HG02938 (cell line): ENCODE data around the gene MYO1D.

ENCODE experiments used
- ATAC-seq: cut with Tn5 transposase; IDR thresholded peaks from one replicate; pipeline ENCODE4 v1.9.1; 2021; ENCODE audit warnings: mild to moderate bottlenecking, moderate library complexity; ENCODE audit not compliant: unreplicated experiment

MYO1D gene

DNA sequence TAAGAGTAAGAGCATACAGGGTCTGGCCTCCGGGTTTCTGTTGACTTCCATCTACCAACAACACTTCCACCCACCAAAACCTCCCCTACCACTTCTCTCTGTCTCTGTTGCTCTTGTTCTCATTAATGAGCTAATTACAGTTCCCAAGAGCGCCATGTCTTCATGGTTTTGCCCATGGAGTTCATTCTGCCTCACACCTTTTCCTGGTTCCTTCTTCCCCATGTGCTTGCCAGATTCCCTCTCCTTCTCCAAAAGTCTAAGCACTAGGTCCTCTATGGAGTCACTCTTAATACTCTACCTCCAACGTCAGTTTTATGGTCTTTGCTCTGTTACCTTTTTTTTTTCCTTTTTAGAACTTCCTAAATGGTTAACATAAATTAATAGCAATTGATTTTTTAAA is 92.8 kb downstream of the MYO1D start:
- ATAC-seq = no peak

DNA sequence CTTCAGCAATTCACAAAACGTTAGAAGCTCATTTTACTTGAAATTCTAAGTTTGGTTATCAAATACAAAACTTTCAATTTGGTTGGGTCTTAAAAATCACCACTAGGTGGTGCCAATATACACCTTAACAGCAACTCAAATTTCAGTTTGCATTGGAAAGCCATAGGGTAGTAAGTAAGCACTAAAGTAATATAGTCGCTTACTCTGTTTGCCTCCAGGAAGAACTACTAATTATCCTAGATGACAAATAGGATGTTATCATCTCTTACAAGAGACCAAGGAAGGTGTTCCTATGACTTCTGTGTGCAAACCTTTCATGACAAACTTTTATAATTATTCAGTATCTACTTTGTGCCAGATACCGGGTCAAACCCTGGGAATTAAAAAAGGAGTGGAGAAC is 93.3 kb downstream of the MYO1D start:
- ATAC-seq = no peak

DNA sequence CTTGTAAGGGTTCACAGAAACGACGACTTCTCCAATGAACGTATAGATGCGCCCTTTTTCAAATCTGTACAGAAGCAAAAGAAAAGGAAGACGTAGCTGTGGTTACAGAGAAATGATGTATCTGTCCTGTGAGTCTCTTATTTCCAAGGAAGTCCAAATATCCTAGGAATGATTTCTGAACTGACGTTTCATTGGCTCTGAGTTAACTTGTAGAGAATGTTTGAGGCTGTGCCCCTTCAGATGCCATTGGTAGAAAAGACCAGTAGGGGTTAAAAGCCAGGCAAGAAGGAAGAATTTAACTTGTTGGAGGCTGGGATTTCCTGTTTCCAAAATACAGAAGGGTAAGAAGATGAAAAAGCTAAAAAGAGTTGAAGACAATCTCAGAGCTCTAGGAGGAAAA is 96.2 kb downstream of the MYO1D start:
- no peak for ATAC-seq

DNA sequence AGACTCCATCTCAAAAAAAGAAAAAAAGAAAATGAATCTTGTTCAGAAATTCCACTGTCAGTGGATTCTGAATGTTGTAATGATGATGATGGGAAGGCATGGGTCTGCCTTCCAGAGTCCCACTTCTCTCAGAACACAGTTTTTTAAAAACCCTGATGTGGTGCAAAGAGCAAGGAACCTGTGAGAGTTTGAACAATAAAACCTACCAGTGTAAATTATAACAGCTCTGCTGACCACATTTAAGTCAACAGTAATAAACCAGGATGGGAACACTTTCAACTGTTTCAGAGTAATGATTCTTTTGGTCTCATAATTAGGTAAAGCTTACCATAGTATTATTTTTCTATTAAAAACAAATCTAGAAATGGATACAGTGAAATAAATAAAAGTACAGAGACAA is 99.0 kb downstream of the MYO1D start:
- ATAC-seq = no peak

DNA sequence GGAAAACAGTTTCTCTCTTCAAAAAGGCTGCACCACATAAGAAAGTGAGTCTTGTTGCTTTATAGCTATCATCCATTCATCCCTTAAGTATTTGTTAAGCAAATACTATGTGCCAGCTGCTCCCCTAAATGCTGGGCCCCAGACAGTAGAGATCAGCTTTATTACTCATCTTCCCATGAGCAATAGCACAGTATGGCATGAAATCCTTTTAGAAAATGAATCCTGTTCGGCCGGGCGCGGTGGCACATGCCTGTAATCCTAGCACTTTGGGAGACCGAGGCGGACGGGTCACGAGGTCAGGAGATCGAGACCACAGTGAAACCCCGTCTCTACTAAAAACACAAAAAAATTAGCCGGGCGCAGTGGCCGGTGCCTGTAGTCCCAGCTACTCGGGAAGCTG is 99.5 kb downstream of the MYO1D start:
- ATAC-seq = no peak

DNA sequence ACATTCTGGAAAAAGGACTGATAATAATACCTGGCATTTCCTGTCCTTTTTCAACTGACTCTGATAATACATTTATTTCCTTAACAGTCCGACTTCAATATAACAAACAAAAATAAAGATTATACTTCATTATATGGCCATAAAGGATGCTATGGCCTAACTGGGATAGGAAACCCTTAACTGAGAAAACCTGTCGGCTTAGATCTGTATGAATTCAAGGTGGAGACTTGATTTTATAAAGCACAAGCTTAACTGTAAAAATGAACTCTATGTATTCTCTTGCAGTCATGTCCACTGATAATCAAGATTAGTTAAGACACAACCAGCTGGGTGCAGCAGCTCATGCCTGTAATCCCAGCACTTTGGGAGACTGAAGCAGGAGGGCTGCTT is 102.2 kb downstream of the MYO1D start:
- no peak for ATAC-seq

DNA sequence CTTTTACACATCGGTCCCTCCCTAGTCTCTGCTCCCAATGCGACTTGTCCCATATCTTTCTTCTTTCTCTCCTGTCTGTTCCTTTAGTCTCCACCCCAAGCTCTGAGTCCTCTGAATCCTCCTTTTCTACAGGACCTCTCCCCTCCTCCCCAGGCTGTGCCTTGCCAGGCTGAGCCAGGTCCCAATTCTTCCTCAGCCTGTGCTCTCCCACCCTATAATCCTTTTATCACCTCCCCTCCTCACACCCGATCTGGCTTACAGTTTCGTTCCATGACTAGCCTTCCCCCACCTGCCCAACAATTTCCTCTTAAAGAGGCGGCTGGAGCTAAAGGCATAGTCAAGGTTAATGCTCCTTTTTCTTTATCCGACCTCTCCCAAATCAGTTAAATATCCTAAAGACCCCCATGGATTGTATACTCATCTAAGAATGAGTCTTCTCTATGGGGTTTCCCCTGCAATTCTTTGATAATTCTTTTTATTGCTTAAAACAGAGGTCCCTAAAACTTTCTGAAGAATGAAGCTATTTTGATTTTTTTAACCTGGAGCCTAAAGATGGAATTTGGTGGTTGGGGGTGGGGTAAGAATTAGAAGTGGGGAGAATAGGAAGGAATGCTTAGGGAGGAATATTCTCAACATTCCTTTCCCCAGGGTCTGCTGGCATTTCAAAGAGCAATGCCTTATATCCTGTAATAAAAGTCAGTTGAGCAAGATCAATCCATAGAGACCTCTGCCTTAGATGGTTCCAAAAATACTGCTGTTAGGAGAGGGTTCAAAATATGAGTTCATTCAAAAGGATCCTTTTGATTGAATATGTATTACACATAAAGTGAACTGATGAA is 102.8 kb downstream of the MYO1D start:
- no peak for ATAC-seq

DNA sequence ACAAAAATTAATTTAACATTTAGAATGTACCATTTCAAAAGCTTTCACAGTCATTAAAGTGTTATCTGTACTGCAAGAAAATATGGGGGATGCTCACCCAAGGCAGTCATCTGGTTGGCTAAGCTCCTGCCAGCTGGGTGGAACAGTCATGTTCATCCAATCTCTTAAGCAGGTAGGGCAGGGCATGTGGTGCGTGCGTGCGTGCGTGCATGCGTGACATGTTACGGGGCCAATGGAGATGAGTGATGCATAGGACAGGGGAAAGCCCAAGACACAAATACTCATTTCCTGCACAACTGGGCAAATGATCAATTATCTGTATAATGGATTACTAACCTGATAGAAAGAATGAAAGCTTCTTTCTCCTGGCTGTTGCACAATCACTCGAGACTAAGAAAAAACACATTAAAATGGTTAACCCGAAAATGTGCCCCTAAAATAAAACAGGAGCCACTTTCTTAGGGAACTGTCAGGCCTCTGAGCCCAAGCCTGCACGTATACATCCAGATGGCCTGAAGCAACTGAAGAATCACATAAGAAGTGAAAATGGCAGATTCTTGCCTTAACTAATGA is 104.4 kb downstream of the MYO1D start:
- ATAC-seq = no peak

DNA sequence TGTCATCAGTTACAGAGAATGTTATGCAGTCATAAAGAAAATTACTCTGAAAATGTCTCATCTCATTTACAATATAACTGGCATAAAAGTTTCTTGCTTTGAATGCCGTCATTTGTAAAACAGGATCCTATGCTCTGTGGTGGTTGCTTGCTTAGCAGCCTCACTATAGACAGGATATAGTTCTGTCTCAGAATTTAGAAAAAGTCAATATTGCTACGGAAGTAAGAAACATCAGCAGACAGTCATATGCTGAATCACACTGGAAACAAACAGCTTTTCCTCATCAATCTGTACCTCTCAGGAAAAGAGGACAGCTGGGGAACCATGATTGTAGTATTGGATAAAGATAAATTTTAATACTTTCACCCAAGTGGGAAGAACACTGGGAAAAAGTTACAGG is 105.5 kb downstream of the MYO1D start:
- ATAC-seq = no peak

DNA sequence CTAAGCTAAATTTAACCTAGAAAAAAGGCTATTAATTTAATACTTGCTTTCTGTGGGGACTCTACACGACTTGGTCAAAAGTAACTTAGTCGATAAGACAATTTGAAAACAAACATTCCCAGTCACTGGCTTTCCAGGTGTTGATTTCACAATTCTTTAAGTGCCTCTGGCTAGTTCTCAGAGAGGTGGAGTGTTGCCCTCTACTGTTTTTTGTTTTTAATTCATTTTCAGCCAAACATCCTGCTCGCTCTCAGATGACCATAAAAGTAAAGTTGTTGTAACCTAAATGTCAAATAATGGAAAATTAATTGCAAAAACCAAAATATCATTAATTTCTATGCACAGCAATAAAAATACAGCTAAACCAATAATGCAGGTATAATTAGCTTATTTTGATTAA is 107.1 kb downstream of the MYO1D start:
- no peak for ATAC-seq

DNA sequence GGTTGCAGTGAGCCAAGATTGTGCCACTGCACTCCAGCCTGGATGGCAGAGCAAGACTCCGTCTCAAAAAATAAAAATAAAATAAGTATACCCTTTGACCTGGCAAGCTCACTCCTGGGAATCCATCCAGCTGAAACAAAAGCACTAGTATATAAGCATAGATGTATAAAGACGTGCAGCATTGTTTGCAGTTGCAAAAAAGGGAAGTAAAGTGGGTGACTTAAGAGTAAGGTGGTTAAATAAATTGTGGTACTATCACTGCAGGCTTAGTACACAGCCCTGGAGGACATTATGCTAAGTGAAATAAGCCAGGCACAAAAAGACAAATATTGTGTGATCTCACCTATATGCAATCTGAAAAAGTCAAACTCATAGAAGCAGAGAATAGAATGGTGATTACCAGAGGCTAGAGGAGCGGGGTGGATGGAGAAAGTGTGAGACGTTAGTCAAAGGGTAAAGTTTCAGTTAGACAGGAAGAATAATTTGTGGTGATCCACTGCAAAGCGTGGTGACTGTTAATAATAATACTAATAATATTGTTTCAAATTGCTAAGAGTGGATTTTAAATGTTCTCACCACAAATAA is 113.0 kb downstream of the MYO1D start:
- no peak for ATAC-seq

DNA sequence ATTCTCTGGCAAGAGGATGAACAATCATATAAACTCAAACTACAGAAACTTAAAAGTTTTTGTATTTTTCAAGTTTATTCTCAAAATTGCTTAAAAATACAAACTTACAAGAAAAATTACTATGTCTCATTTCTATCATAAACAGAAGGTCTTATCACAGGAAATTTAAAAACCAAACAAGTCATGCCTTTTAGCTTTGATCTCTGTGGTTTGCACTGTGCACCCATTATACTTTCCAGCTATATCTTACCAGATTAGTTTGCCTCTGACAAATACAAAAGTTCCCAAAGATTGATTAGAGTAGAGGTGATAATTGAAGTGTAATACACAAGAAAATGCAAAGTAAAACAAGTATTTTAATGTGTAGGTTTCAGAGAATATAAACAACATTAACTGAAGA is 117.4 kb downstream of the MYO1D start:
- no peak for ATAC-seq

DNA sequence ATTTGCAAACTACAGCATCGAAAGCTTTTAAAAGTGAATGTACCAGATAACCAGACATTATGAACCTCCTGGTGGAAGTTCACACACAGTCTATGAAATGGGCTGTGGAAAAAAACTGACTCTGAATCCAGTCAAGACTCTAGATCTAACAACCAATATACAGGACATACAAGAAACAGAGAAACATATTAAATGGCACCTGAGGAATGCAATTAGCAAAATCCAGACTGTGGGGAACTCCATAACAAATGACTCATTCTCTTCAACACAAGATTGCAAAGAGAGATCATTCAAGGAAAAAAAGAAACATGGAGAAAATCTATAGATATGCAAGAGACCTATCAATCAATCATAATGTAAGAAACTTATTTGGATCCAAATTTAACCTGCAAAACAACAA is 119.0 kb downstream of the MYO1D start:
- no peak for ATAC-seq

DNA sequence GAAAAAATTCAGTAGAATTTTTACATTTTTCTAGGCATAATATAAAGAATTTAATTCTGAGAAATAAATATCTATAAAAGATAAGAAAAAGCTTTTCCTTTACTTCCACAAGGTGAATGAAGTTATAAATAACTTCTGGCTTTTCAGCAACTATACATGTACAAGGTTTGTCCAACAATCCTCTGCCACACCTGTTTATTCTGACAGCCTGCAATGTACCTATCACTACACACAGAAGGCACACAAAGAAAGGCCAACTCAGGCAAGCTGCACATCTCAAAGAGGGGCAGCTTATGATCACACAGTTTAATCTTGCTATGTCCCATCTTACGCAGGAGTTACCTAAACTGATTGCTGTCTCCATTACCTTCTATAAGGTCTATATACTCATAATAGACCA is 120.2 kb downstream of the MYO1D start:
- ATAC-seq = no peak

DNA sequence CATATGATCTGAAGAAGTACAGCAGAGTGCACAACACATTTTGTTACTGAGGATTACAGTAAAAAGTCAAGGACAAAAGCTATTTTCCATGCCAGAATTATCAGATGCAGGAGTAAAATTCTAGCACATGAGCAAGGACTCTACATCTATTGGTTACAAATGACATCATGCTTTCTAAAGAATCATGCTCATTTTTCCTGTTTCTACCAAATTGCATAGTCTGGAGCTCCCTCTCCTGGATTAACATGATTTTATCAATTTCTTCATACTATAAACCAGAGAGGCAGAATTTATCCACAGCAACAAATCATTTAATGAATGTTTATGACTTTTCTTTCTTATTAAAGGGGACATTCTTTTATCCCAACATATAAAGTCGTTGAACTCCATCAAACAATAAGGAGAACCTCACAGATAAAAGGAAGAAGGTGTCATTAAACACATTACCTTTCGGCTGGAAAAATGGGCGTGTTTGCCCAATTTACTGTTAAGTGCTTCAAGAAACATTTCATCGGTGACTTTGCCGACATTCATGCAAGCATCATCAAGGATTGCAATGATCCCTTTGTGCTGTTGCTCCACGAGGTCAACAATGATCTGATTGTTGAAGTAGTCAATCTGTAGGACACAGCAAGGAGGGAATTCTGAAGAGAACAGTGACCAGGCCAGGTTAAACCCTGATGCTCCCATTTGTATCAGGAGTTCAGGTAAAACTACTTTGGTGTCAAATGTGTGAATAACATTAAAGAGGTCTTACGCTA is 121.7 kb downstream of the MYO1D start:
- no peak for ATAC-seq

DNA sequence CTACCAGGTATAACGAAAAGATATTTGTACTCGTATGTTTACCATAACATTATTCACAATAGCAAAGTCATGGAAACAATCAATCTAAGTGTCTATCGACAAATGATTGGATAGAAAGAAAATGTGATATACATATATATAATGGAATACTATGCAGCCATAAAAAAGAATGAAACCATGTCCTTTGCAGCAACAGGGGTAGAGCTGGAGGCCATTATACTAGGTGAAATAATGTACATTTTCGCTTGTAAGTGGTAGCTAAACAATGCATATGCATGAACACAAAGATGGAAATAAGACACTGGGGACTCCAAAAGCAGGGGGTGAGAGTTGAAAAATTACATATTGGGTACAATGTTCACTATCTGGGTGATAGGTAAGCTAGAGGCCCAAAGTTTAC is 124.0 kb downstream of the MYO1D start:
- ATAC-seq = no peak

DNA sequence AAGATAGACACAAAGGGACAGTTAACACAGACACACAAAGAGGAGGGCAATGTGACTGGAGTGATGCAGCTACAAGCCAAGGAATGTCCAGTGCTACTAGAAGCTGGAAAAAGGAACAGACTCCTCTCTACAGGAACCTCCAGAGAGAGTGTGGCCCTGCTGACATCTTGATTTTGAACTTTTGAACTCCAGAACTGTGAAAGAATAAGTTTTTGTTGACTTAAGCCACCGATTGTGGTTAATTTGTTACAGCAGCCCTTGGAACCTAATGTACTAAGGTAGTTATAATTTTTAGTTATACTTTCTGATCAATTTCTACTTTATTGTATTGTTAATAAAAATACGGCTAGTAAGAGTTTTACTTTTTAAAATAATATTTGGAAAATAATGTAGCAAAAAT is 129.1 kb downstream of the MYO1D start:
- no peak for ATAC-seq

DNA sequence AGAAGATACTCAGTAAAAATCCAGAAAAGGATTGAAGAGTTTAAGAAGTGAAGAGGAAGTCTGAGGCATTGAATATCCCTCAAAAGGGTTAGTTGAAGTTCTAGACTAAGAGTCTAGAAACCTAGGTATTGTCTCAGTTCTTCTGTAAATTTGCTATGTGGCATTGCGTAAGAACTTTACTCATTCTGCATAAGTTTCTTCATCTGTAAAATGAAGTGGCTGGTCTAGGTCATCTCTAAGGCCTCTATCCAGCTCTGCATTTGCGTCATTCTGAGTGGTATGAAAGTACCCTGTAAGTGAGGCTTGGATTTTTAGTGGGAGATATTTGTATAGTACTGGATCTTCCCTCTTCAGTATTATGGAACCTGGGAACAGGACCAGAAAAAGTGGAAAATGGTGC is 130.2 kb downstream of the MYO1D start:
- ATAC-seq = no peak

DNA sequence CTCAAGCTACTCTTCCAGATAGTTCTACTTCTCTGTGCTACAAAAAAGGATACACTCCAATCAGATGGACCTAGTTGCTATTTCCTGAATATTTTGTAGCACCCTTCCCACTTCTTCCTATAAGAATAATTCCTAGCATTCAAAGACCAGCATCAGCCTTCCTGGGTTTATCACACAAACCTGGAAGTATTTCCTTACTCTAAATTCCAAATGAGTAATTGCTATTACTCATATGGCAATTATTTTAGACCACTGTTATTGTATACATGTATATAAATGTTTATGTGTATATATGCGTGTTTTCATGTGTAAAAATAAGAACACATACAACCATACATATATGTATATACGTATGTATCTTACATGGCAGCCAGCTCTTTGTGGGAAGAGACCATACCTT is 130.6 kb downstream of the MYO1D start:
- no peak for ATAC-seq

DNA sequence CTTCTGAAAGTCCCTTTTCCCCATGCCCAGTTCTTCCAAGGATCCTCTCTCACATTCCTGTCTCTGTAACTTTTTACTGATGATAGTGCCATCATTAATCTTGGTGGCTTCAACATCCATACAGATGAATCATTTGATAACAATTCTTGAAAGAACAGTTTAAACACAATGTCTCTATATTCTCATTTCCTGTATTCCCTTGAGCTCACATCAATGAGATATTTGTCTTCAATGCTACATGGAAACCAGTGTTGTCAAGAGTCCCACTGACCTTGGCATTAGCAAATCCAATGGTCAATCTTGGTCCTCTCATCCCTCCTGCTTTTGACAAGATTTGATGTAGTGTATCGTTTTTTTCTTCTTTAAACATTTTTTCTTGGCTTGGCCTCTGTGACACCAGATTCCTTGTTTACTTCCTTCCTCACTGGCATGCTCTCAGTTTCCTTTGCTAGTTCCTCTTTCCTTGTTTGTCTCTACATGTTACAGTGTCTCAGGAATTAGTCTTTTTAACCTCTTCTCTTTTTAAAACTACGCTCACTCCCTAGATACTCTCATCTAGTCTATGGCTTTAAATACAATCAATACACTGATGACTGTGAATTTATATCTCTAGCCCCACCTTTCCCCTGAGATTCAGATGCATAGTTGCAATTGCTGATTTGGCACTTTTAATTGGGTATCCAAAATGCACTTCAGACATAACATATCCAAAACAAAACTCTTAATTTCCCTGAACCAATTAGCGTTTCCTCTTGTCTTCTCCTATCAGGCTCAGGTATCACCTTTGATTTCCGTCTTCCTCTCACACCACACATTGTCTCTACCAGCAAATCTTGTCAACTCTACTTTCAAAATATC is 134.0 kb downstream of the MYO1D start:
- ATAC-seq = no peak

DNA sequence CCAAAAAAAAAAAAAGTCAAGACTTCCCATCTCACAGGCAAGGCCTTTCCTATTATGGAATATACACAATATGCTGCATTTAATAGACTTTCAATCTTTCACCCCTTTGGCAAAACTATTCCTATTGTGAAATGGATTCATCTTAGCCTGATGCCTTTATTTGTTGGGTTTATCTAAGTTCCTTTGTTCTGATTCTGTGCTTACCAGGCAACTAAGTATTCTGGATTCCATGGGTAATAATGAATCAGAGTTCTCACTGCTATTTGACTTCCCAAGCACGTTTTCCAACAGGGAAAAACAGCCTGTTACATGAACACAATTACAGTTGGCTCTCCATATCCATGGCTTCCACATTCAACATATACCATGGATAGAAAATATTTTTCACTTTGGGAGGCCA is 135.5 kb downstream of the MYO1D start:
- ATAC-seq = no peak
